HG03469 (cell line): Measurements from ENCODE around the gene PRKN.
"Not testable (repeated sequence)": the region's sequence is repeated elsewhere in the genome, so short reads cannot be mapped to it uniquely, and the experiment has no call there.

Experiments
- ATAC-seq: cut with Tn5 transposase; IDR thresholded peaks from one replicate; pipeline ENCODE4 v1.9.1; 2021; ENCODE audit warnings: mild to moderate bottlenecking, moderate library complexity, moderate number of reproducible peaks; ENCODE audit not compliant: unreplicated experiment

PRKN gene

DNA sequence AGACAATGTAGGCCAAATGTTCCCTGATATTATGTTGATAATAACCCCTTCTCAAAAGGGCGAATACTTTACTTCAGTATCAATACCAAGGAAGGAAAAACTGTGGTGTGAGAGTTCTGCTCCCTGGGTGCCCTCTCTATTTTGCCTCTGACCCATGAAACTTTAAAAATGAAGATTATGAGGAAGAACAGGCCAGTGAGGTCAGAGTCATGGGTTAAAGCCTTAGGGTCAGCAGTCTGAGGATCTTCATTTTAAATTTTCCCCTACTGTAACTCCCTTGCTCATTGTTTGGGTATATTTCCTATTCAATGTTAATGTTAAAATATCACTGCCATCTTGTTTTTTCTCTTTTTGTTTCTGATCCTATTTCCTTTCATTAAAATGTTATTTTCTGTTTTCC is 47.9 kb downstream of the PRKN start:
- ATAC-seq = no peak

DNA sequence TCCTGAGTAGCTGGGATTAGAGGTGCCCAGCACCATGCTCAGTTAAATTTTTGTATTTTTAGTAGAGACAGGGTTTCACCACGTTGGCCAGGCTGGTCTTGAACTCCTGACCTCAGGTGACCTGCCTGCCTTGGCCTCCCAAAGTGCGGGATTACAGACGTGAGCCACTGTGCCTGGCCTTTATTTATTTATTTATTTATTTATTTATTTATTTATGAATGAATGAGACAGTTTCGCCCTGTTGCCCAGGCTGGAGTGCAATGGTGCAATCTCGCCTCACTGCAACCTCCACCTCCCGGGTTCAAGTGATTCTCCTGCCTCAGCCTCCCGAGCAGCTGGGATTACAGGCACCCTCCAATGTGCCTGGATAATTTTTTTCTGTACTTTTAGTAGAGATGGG is 48.7 kb downstream of the PRKN start:
- ATAC-seq = not testable (repeated sequence)

DNA sequence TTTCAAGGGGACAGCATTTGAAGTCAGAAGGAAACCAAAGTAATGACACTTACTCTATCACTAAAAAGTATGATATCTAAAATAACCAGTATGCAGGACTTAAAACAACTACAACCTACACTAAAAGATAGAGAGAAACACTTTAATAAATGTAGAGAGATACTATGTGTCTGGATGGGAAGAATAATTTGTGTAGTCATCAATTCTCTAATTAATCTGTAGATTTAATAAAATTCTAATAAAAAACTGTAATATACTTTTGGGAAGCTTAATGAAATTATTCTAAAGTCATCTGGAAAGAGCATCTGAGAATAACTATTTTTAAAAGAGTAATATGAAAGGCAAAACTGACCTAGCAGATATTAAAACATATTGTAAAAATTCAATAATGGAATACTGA is 52.1 kb downstream of the PRKN start:
- ATAC-seq = no peak

DNA sequence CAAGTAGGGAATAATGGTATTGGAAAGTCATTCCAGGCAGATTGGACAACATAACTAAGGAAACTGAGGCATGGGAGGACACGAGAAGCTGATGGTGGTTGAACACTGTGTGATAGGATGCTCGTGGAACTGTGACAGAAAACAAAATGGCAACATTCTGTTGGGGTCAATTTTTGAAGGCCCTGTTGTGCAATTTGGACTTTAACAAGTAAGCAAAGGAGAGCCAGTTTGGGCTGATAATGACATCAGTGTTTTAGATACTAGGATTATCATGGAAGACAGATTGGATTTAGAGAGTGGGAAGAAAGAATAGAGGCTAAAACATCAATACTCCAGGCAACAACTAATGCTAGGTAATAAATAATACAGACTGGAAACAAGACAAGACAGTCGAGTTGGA is 53.1 kb downstream of the PRKN start:
- no peak for ATAC-seq

DNA sequence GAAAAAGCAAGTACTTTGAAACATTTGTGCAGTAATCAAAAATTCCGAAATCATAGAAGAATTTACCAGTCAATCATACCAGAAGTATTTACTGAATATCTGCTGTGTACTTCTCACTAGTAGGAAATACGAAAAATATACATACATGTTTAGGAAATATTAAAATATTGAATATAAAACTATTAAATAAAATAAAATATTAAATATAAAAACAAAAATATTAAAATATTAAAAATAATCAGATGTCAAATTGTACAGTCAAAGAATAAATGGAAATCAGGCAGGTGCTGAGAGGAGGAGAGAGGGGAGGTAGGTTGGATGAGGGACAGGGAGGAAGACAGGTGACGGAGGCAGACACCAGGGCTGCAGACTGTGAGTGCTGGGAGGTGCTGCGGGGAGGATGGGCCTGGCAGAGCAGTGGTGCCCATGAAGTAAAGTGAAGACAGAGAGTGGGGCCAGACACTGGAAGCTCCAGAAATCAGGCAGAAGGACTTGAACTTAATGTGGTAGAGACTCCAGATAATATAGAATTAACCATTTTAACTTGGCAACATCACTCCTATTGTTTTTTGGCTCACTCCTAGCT is 55.9 kb downstream of the PRKN start:
- no peak for ATAC-seq

DNA sequence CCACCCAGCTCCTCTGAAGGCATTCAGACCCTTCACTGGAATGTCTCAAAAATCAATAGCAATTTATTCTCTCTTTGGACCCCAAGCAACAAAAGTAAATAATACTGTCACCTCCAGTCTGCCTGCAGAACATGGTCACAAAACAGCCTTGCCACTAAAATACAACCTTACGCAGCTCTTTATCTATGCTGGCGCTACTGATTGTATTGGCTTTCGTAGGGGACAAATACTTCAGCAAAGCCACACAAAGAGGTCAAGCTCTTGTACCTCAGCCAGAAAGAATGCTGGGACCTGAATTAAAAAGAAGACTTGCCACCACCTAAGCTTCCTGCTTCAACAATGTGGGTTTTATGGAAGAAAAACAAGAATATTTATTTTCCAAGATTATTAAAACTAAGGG is 57.2 kb downstream of the PRKN start:
- no peak for ATAC-seq

DNA sequence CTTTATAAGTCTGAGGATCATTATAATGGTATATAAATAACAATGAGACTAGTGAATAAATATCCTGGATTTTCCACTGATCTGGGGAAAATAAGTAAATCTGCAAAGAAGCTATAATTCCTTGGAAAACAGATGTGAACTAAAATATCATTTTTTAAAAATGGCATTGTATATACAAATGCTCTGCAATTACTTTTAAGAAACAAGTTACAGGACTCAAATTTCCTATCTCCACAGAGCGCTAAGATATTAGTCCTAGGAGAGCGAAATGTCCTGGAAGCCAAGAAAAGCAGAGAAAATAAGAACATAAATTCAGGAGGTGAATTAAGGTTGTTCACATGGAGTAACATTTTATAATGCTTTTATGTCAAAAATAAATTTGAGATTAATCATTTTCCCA is 61.3 kb downstream of the PRKN start:
- no peak for ATAC-seq

DNA sequence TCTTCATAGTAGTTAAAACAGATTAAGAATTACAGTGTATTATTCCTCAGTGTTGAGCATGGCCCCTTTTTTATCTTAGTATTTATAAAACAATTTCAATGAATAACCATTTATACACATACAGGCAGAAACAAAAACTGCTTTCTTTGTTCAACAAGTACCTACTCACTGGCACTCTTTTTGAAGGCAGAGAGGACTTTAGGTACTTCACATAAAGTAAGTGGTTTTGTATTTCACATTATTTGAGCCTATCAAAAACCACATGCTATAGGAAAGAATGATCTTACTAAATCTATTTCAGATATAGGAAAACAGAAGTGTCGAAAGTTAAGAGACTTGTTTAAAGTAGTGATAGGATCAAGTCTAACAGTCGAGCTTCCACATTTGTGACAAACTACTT is 73.8 kb downstream of the PRKN start:
- ATAC-seq = no peak

DNA sequence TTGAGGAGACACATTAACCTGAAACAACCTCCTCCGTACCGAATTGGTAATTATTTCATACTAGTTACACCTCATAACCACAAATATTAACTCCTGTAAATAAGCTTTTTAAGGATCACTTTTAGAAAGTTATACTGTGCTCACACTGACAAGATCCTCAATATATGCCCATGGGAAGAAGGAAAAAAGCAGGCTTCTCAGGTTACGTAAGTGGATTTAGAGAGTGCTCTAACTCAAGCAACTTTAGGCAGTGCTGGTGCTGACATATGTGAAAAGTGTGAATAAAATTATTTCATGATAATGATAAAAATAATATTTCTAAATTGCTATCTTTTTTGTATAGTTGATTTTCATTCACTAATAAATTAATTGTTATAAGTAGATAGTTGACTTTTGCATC is 76.1 kb downstream of the PRKN start:
- ATAC-seq = no peak

DNA sequence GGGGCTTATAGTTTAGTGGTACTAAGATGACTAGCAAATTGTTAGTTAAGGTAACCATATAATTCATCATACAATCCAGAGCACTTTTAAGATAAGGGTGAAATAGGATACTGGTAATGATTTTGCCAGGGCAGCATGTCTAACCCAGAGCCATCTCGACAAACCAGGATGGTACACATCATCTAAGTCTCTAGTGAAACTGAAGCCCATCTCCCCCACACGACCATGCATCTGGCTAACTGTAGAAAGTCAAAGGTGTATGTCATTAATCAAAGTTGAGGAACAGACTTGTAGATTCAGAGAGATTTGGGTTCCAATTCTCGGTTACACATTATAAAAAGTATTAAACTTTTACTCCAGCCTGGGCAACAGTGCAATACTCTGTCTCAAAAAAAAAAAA is 78.3 kb downstream of the PRKN start:
- no peak for ATAC-seq

DNA sequence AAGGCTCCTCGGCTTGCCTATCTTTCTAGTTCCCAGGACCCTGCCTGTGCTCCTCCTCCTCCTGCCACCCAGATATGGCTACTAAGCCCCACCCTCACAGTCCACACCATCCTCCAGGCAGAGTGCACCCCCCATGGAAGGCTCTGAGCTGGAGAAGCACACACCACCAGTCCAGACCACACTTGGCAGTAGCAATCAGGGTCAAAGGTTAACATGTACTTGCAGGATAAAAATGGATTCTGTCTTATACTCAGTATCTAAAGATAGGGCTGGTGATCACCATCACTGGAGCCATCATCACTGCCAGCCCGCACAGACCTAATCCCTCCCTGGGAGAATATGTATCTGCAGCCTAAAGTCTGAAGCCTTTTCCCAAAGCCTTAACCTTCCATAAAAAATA is 83.4 kb downstream of the PRKN start:
- no peak for ATAC-seq

DNA sequence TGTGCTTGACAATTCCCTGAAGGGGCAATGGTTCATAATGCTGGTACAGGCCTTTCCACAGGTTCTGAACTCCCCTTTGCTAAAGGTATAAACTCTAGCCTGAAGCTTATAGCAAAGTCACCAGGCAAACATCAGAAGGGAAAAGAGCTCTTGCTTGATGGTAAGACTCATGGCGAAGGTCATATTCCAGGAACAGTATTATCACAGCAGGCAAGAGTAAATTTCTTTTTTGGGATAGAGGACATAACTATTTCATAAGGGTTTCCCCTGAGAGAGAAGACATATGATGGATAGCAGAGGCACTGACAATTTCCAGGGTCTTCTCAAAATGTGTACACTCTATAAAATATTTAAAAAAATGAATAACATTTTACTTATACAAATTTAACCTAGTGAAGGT is 86.8 kb downstream of the PRKN start:
- no peak for ATAC-seq

DNA sequence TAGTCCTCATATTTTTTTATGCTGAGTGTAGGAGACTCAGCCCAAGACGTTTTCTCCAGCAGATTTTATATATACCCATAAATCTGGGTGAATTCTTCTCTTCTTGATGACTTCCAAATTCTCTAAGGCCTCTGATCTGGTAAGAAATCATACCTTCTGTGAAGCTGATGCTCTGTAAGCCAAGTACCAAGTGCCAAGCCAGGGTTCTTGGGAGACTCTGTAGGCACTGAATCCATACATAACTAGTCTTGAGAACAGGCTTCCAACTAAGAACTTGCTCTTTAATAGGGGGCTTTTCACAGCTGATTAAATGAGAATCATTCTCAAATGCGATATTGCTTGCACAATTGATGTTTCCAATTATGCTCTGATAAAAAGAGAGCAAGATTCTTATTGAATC is 87.6 kb downstream of the PRKN start:
- no peak for ATAC-seq

DNA sequence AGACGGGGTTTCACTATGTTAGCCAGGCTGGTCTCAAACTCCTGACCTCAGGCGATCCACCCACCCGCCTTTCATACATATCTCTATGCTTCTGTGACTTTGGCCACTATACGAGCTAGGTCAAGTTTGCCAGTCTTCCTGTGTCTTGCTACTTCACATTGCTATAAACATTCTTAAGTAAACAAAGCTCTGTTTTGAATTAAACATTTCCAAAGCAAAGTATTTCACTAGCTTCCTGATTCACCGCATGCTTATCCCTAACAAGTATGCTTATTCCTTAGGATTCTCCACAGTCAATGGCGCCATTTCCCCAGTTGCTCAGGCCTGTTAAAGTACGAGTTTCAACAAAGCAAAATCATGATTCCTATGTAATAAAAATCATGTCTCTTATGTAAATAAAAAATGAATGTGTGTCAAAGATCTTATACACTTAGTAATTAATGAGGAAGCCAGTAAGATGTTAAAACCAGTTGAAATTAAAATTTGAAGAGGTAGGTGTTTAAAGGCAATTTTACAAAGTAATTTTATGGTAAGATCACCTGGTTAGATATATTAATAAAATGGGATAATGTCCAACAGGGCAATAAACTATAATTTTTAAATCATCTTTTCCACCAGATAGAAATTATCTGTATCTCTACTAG is 88.5 kb downstream of the PRKN start:
- ATAC-seq = no peak

DNA sequence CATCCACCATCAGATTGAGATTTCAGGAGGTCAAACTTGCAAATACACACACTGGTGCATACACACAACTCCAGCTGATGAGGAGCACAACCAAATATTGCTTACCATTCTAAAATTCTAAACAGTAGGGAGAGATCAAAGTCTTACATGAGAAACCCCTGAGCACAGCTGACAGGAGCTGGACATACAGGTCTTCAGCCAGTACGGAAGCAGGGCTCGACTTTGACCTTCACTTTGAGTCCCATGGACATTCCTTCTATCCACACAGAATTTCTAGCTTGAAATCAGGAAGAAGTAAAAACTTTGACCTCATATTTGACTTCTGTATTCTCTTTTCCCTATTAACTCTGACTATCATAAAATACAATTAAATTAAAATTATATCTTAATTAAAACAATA is 90.2 kb downstream of the PRKN start:
- no peak for ATAC-seq

DNA sequence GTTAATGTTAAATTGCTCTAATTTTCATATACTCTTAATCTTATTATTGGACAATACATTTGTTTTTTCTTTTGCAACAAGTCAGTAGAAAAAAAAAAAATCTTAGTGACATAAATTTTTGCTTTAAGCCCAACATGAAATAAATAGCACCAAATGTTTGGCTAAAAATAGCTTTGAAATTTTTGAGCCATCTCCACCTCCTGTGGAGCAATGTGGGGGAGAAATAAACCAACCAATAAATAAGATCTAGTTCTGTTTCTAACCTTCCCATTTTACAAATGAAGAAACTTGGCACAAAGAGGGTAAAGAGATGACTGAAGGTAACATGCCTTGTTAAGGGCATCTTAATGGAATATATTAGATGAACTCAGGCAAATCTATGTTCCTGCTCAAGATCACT is 91.4 kb downstream of the PRKN start:
- no peak for ATAC-seq

DNA sequence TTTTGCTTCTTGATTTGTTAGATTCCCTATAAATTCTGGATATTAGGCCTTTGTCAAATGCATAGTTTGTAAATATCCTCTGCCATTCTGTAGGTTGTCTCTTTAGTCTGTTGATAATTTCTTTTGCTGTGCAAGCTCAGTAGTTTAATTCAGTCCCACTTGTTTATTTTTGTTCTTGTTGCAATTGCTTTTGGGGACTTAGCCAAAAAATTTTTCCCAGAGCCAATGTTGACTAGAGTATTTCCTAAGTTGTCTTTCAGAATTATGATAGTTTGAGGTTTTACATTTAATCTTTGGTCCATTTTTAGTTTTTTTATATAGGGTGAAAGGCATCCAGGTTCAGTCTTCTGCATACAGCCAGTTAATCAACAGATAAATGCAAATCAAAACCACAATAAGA is 96.0 kb downstream of the PRKN start:
- ATAC-seq = no peak

DNA sequence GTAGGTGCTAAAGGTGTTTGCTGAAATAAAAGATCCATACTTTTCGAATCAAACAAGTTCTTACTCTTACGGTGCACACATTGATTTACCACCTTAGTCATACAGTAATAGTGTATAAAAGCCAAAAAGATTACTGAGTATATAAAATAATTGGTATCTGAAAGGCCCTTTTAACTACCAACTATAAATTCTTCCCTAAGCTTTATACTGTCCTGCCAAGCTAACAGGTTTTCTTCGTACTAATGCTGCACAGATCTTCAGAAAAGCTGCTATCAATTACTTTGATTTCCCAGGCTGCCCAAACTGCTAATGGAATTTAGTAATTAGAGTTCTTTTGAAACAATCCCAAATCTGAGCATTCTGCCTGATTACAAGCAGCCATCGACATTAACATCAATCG is 97.5 kb downstream of the PRKN start:
- no peak for ATAC-seq

DNA sequence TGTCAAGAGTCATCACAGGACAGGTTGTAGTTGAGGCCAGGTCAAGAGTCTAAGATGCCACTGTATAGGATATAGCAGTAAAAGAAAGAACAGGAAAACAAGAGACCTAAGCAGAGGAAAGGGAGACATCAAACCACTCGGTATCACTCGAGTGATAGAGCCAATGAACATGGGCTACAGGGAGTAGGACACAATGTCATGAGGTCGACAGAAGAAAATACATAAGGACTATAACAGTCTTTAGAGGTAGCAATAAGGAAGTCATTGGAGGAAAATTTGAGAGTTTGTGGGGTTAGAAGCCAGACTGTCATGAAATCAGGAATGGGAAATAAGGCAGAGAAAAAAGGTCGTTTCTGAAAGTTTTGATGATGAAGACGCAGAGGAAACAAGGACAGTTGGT is 99.7 kb downstream of the PRKN start:
- no peak for ATAC-seq

DNA sequence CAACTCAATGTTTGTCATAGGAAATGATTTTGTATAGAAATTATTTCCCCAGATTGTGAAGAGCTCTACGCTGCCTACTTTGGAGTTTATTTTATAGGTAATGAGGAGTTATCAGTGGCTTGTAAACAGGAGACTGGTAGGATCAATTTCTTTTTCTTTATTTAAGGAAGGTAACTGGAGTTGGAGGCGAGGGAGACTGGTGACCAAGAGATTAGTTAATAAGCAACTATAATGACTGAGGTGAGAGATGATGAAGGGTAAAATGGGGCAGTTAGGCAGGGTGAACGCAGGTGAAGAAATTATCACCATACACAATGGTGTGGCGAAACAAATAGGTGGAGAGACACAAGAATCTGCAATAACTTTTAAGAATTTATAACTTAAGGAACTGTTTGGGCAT is 100.2 kb downstream of the PRKN start:
- ATAC-seq = no peak

DNA sequence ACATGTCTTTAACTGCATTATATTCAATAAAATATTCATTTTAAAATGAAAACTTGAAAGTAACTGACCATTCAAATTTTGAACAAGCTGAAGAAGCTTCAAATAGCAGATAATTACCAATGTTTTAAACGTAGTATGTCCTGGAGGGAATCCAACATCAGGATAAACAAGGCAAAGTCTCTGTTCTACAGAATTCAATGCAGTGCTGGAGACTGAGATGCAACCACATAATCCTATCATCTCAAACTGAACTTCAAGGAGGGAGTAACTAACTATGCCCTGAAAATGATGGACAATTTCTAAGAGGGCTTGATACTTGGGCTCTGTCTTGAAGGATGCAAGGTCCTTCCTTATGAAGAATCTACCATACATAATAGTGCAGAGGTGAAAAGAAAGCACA is 100.7 kb downstream of the PRKN start:
- ATAC-seq = no peak

DNA sequence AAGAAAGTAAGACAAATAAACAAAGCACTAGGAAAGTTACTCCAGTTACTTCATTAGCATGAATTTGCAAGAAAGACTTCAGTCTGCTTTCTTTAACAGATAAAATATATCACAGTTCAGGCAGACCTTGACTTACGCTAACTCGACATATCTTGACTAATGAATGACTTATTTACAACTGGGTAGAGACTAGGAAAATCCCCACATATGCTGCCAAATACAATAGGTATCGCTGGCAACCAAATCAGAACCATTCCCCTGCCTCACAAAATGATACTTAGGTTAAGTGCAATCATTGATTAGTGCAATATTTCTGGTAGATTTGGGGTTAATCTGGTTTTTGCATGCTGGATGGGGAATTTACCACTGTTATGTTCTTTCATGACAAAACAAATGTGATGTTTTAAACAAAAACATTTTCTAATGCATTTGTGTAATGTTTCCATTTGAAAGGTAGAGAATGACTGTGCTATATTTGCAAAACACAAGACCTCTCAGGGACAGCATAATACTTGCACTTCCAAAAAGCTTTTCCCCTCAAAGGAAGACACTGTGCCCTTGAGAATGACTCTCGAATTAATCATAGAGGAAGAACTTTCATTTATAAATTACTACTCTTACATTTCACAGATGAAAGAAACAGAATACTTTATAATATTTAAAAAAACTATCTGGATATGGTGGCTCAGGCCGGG is 101.6 kb downstream of the PRKN start:
- ATAC-seq = no peak

DNA sequence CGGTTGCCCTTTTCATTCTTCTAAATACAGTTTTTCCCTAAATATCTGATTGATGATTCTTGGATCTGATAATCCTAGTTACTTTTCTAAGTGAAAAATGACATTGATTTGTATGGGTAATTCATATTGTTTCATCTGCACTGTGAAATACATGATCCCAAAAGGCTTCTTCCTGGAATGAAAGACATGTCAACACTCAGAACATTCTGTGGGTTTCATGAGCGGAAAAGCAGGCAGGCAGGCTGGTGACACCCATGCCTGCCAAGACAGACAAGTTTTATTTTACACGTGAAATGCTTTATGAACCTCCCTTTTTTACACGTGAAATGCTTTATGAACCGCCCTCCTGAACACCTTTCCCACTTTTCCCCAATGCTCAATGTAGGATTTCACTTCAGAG is 105.0 kb downstream of the PRKN start:
- ATAC-seq = no peak
